ENCODE results near the gene GPR150.

GPR150 gene

DNA sequence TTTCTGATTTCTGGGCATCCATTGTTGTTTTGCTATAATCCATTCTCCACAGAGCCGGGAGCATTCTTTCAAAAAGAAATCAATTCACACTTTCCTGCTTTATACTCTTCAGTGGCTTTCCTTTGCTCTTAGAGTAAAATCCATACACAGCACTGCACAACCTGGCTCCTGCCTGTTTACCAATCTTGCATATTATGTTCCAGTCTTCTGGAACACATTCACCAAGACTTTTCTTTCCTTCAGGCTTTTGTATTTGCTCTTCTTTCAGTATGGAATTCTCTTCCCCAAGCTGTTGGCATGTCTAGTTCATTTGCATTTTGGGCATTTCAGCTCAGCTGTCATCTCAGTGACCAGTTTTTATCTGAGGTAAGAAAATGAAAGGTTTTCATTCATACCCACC, 33.0 kb downstream of the GPR150 start:
- TF ChIP-seq CTCF (IDR thresholded peaks at IDR 0.05): no peak
- H3K9me3 ChIP-seq: no peaks in the 10 kb centered on the region
- no peak overlapping the region for H3K27ac ChIP-seq
- H3K4me1 ChIP-seq: peaks cover 0 to 4% (median 0%) of the 10 kb centered on the region in 4 donors
- DNase-seq: no peak
- H3K27me3 ChIP-seq: no peaks in the 10 kb centered on the region
- intact Hi-C loops (cut with DNase I; ENCODE audit: low total_unique reads): no loop called here
- H3K4me3 ChIP-seq: no peak overlapping the region
- peaks cover 0 to 5% (median 0%) of the 10 kb centered on the region in 3 donors for H3K36me3 ChIP-seq

DNA sequence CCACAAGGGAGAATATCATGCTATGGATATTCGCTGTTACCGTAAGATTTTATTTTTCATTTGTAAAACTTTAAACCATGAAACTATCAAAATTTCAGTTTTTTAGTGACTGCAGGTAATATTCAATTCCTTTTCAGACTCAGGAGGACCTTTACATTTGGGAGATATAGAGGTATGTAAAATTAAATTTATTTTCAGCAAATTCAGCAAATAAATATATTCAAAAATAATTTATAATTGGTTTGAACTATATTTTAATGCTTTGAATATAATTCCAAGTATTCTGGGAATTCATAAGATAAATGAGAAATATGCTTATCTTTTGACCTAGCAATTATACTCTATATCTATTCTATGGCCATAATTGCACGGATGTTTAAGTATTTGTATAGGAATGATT, 34.3 kb downstream of the GPR150 start:
- intact Hi-C loops (cut with DNase I; ENCODE audit: low total_unique reads): no loop called here
- no peaks in the 10 kb centered on the region for H3K27me3 ChIP-seq

GRCh38 chr5:95655575-95655974, 35.7 kb downstream of the GPR150 start:
- no peak for TF ChIP-seq CTCF (IDR thresholded peaks at IDR 0.05)

More for the DNA sequence above, 34.3 kb downstream of the GPR150 start:
- TF ChIP-seq CTCF (IDR thresholded peaks at IDR 0.05): no peak
- no peak for DNase-seq
- Histone ChIP-seq H3K4me1 (no peaks in the 10 kb centered on the region), H3K9me3 (no peaks in the 10 kb centered on the region), H3K36me3 (peaks cover 0 to 5% (median 0%) of the 10 kb centered on the region in 3 donors), H3K27ac (no peak overlapping the region), H3K4me3 (no peak overlapping the region)

GRCh38 chr5:95660060-95660459, 40.2 kb downstream of the GPR150 start:
- Histone ChIP-seq H3K4me1 (no peaks in the 10 kb centered on the region), H3K27me3 (no peaks in the 10 kb centered on the region), H3K9me3 (no peaks in the 10 kb centered on the region), H3K36me3 (no peaks in the 10 kb centered on the region), H3K4me3 (no peak overlapping the region), H3K27ac (no peak overlapping the region)
- no peak for DNase-seq
- no peak for TF ChIP-seq CTCF (IDR thresholded peaks at IDR 0.05)
- intact Hi-C loops (cut with DNase I; ENCODE audit: low total_unique reads): loop anchor here (5.0 to 10.0 kb wide), 2 partner anchors 72 to 125 kb away; partner anchors contain the start of gene RHOBTB3

More at GRCh38 chr5:95655575-95655974, 35.7 kb downstream of the GPR150 start:
- H3K36me3 ChIP-seq: peaks cover 0 to 5% (median 0%) of the 10 kb centered on the region in 3 donors
- H3K4me3 ChIP-seq: no peak overlapping the region
- no peak for DNase-seq
- no peaks in the 10 kb centered on the region for H3K4me1 ChIP-seq
- no peaks in the 10 kb centered on the region for H3K9me3 ChIP-seq
- no peaks in the 10 kb centered on the region for H3K27me3 ChIP-seq
- no peak overlapping the region for H3K27ac ChIP-seq
- intact Hi-C loops (cut with DNase I; ENCODE audit: low total_unique reads): no loop called here

DNA sequence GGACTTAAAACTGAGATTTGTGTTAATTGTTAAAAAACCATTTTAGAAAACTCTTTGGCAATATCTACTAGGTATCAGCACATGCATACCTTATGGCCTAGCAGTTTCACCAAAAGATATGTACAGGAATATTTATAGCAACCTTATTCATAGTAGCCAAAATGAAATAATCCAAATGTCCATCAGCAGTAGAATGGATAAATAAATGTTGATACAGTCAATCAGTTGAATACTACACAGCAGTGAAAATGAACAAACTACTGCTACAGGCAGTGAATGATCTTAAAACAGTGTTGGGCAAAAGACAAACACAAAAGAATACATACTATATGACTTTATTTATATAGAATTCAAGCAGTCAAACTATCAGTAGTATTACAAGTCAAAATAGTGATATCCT, 43.1 kb downstream of the GPR150 start:
- intact Hi-C loops (cut with DNase I; ENCODE audit: low total_unique reads): loop anchor here (5.0 to 10.0 kb wide), 2 partner anchors 69 to 122 kb away; partner anchors contain the start of gene RHOBTB3
- Histone ChIP-seq H3K27ac (no peak overlapping the region), H3K27me3 (no peaks in the 10 kb centered on the region), H3K36me3 (no peaks in the 10 kb centered on the region), H3K9me3 (no peaks in the 10 kb centered on the region), H3K4me3 (no peak overlapping the region), H3K4me1 (no peaks in the 10 kb centered on the region)
- no peak for TF ChIP-seq CTCF (IDR thresholded peaks at IDR 0.05)
- DNase-seq: no peak
